ENCODE data around the gene KAT7. TPM values are rescaled to one million over a fixed set of nuclear protein-coding genes. Genes with fewer than 3 reads are reported as not detected.

Gene KAT7
- total and polyA plus RNA-seq, 10 of the 15 experiments (the other 5 are each of a cell fraction or from before 2014, with no cell fraction given), result 6.6 to 45.8 (median 26.3) TPM

DNA sequence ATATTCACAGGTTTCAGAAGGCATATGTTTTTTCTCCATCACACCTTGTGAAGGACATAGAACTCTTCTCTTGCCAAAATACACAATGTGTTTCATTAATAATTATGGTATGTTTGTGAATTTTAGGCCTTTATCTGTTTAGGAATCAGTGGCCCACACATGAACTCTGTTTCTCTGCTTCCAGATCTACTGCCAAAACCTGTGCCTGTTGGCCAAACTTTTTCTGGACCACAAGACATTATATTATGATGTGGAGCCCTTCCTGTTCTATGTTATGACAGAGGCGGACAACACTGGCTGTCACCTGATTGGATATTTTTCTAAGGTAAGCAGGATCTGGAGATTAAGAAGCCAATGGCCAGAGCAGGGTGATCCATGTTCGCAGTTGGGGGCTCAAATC lies 33.0 kb downstream of the KAT7 start:
- Histone ChIP-seq H3K9ac (ENCODE audit: control insufficient read depth, insufficient read depth, low read length) (no peak overlapping the region), H3K9me3 (replicated peaks; ENCODE audit: control insufficient read depth, insufficient read depth, low read length) (no peaks in the 10 kb centered on the region), H4K20me1 (ENCODE audit: control insufficient read depth, insufficient read depth) (no peaks in the 10 kb centered on the region), H3K27ac (ENCODE audit: control insufficient read depth, insufficient read depth) (no peak overlapping the region), H3K27me3 (replicated peaks in 1 of 2; ENCODE audit: control insufficient read depth in 2 of 2, insufficient read depth in 2 of 2, low read length in 1 of 2) (no peaks in the 10 kb centered on the region), H2AFZ (ENCODE audit: control insufficient read depth, low read depth, low read length) (no peak overlapping the region), H3K79me2 (ENCODE audit: control insufficient read depth, insufficient read depth, low read length) (no peaks in the 10 kb centered on the region), H3K4me1 (ENCODE audit: control insufficient read depth, insufficient read depth, low read length) (no peaks in the 10 kb centered on the region), H3K4me3 (no peak overlapping the region), H3K4me2 (ENCODE audit: control insufficient read depth, insufficient read depth) (no peak overlapping the region), H3K36me3 (ENCODE audit: control insufficient read depth in 2 of 2, insufficient read depth in 2 of 2, low read length in 1 of 2) (peaks cover 17 to 48% of the 10 kb centered on the region in 2 experiments)
- ATAC-seq (no peak), DNase-seq (ENCODE audit: low read depth, low spot score) (no peak), FAIRE-seq (no peak)
- intact Hi-C loops (cut with micrococcal nuclease; ENCODE audit: unreplicated experiment), result no loop called here
- BruUV-seq (replicated peaks), result no TSS peak
- POLR2A ChIA-PET, result no interaction called here
- TF ChIP-seq MTA2 (IDR thresholded peaks at IDR 0.05; ENCODE audit: low read depth), result no peak
- CTCF ChIA-PET, result interaction anchor here (1.0 kb wide), 1 partner anchor 273 kb away, joined by 4 read pairs; no protein-coding TSS in a partner anchor
- in situ Hi-C loops (cut with MboI), result no loop called here
- WGBS (ENCODE audit: insufficient coverage, insufficient replicate concordance, low lambda C conversion rate, missing lambda C conversion rate), result 100% methylated on average over 2 of the region's 2 CpGs
- SMC1A ChIA-PET (ENCODE audit: uncharacterized antibody, unreplicated experiment), result no interaction called here
- RAD21 ChIA-PET (ENCODE audit: unreplicated experiment), result no interaction called here

DNA sequence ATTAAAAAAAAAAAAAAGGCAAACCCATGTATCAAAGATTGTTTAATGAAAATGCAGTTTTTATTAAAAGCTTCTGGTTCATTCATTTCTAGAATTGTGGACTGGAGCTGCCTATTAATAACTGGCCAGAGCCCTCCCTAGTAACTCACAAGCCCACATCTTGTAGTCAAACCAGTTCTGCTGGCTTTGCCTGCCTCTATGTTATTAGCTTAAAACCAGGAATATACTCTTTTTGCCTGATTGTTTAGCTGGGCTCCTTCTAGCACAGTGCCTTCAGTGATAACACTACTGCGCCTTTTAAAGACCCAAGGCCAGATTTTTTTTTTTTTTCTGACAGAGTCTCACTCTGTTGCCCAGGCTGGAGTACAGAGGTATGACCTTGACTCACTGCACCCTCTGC lies 33.4 kb downstream of the KAT7 start:
- no peak for FAIRE-seq
- Histone ChIP-seq H3K79me2 (ENCODE audit: control insufficient read depth, insufficient read depth, low read length) (no peaks in the 10 kb centered on the region), H2AFZ (ENCODE audit: control insufficient read depth, low read depth, low read length) (no peak overlapping the region), H3K27ac (ENCODE audit: control insufficient read depth, insufficient read depth) (no peak overlapping the region), H3K4me1 (ENCODE audit: control insufficient read depth, insufficient read depth, low read length) (no peaks in the 10 kb centered on the region), H3K4me2 (ENCODE audit: control insufficient read depth, insufficient read depth) (no peak overlapping the region), H4K20me1 (ENCODE audit: control insufficient read depth, insufficient read depth) (no peaks in the 10 kb centered on the region), H3K27me3 (replicated peaks in 1 of 2; ENCODE audit: control insufficient read depth in 2 of 2, insufficient read depth in 2 of 2, low read length in 1 of 2) (no peaks in the 10 kb centered on the region), H3K4me3 (no peak overlapping the region), H3K9me3 (replicated peaks; ENCODE audit: control insufficient read depth, insufficient read depth, low read length) (no peaks in the 10 kb centered on the region), H3K9ac (ENCODE audit: control insufficient read depth, insufficient read depth, low read length) (no peak overlapping the region), H3K36me3 (ENCODE audit: control insufficient read depth in 2 of 2, insufficient read depth in 2 of 2, low read length in 1 of 2) (peaks cover 18 to 48% of the 10 kb centered on the region in 2 experiments)
- CTCF ChIA-PET, result interaction anchor here (1.0 kb wide), 1 partner anchor 273 kb away, joined by 4 read pairs; no protein-coding TSS in a partner anchor
- ATAC-seq, result no peak
- in situ Hi-C loops (cut with MboI), result no loop called here
- TF ChIP-seq RFX5 (IDR thresholded peaks at IDR 0.05; ENCODE audit: low read depth, low read length), result no peak
- no peak for TF ChIP-seq LARP7 (IDR thresholded peaks at IDR 0.05)
- TF ChIP-seq NR2C2 (IDR thresholded peaks at IDR 0.05; ENCODE audit: borderline replicate concordance, control insufficient read depth, insufficient read length, low read depth), result no peak
- no peak for TF ChIP-seq ZNF384 (IDR thresholded peaks at IDR 0.05; ENCODE audit: borderline replicate concordance, low read depth, low read length)
- TF ChIP-seq, protein P1, sequence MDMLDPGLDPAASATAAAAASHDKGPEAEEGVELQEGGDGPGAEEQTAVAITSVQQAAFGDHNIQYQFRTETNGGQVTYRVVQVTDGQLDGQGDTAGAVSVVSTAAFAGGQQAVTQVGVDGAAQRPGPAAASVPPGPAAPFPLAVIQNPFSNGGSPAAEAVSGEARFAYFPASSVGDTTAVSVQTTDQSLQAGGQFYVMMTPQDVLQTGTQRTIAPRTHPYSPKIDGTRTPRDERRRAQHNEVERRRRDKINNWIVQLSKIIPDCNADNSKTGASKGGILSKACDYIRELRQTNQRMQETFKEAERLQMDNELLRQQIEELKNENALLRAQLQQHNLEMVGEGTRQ (IDR thresholded peaks at IDR 0.05; ENCODE audit: borderline replicate concordance, low read depth, low read length), result no peak
- no peak for TF ChIP-seq RBBP5 (conservative IDR thresholded peaks at IDR 0.05)
- TF ChIP-seq ZNF217 (IDR thresholded peaks at IDR 0.05), result no peak
- no peak for TF ChIP-seq POLR2A (IDR thresholded peaks at IDR 0.05; ENCODE audit: low read depth, low read length)
- no peak for TF ChIP-seq TCF7 (IDR thresholded peaks at IDR 0.05; ENCODE audit: borderline replicate concordance)
- no peak for DNase-seq (ENCODE audit: low read depth, low spot score)
- SMC1A ChIA-PET (ENCODE audit: uncharacterized antibody, unreplicated experiment), result no interaction called here
- no TSS peak for BruUV-seq (replicated peaks)
- RAD21 ChIA-PET (ENCODE audit: unreplicated experiment), result no interaction called here
- POLR2A ChIA-PET, result no interaction called here
- 80% methylated on average over 1 of the region's 1 CpG for WGBS (ENCODE audit: insufficient coverage, insufficient replicate concordance, low lambda C conversion rate, missing lambda C conversion rate)
- intact Hi-C loops (cut with micrococcal nuclease; ENCODE audit: unreplicated experiment), result no loop called here

Measured in GM12878 (cell line).